GM12878 (cell line): ENCODE data around the gene SMPD2. TPM values are rescaled to one million over a fixed set of nuclear protein-coding genes. Genes with fewer than 3 reads are reported as not detected.

ENCODE experiments used
- ATAC-seq: fragments of 200-7000 bp; cut with Tn5 transposase; 3 replicates; pipeline ENCODE4 v1.9.1; 2020; ENCODE audit warnings: mild to moderate bottlenecking, moderate library complexity
- BruUV-seq: library from RNA; stranded (reverse); fragments of 400-500 nt; replicated peaks from 2 replicates; lab custom pipeline; 2021; lab: Mats Ljungman, UMichigan
- CTCF ChIA-PET: fragments of 300-600 bp; sonication (Branson Sonifier 250); formaldehyde crosslinking; extraction: SDS; loops from one replicate; lab custom pipeline; 2021; ENCODE audit warnings: inconsistent platforms; lab: Yijun Ruan, JAX
- POLR2A ChIA-PET: fragments of 350-600 bp; formaldehyde crosslinking; extraction: SDS; loops from one replicate; lab custom pipeline; 2021; ENCODE audit warnings: inconsistent platforms; lab: Charles Lee
- RAD21 ChIA-PET: fragments of 300-600 bp; sonication (Branson Sonifier 250); formaldehyde crosslinking; loops from one replicate; lab custom pipeline; 2023; ENCODE audit warnings: antibody characterized with exemption; ENCODE audit not compliant: unreplicated experiment; lab: Charles Lee
- SMC1A ChIA-PET: fragments of 300-600 bp; sonication (Branson Sonifier 250); formaldehyde crosslinking; loops from one replicate; lab custom pipeline; 2023; ENCODE audit not compliant: unreplicated experiment, uncharacterized antibody; lab: Charles Lee
- DNase-seq: peaks from one replicate; pipeline ENCODE4 v3.0.0-alpha.2; 2011; ENCODE audit warnings: low read depth, low spot score
- FAIRE-seq: peaks from 3 replicates; lab custom pipeline; 2011; peaks lifted over from hg19 to GRCh38; lab: Jason Lieb, UNC
- H2AFZ ChIP-seq: 2 replicates; pipeline ENCODE4 v1.6.0; 2011; ENCODE audit warnings: low read depth, low read length, control low read depth; ENCODE audit not compliant: control insufficient read depth
- H3K27ac ChIP-seq: 2 replicates; pipeline ENCODE4 v1.5.1; 2011; ENCODE audit warnings: control low read depth; ENCODE audit not compliant: control insufficient read depth, insufficient read depth
- H3K27me3 ChIP-seq, 2 experiments: replicated peaks in 1 of 2; 2 replicates each; pipeline versions ENCODE4 v1.6.0 to v1.6.1; 2011; ENCODE audit warnings: low read length in 1 of 2; ENCODE audit not compliant: control insufficient read depth in 2 of 2, insufficient read depth in 2 of 2
- H3K36me3 ChIP-seq, 2 experiments: 2 replicates each; pipeline ENCODE4 v1.5.1; 2011; ENCODE audit warnings: low read length in 1 of 2; ENCODE audit not compliant: control insufficient read depth in 2 of 2, insufficient read depth in 2 of 2
- H3K4me1 ChIP-seq: 2 replicates; pipeline ENCODE4 v1.6.1; 2011; ENCODE audit warnings: mild to moderate bottlenecking, low read length, moderate library complexity, mixed read lengths; ENCODE audit not compliant: control insufficient read depth, insufficient read depth
- H3K4me2 ChIP-seq: 2 replicates; pipeline ENCODE4 v1.6.0; 2011; ENCODE audit warnings: control low read depth; ENCODE audit not compliant: control insufficient read depth, insufficient read depth
- H3K4me3 ChIP-seq: fragments of 200-600 bp; sonication (generic); 2 replicates; pipeline ENCODE4 v1.5.1; 2016
- H3K79me2 ChIP-seq: 2 replicates; pipeline ENCODE4 v1.6.0; 2011; ENCODE audit warnings: low read length; ENCODE audit not compliant: control insufficient read depth, insufficient read depth
- H3K9ac ChIP-seq: 2 replicates; pipeline ENCODE4 v1.8.0; 2011; ENCODE audit warnings: low read length, control low read depth, mixed read lengths; ENCODE audit not compliant: control insufficient read depth, insufficient read depth
- H3K9me3 ChIP-seq: replicated peaks from 3 replicates; pipeline ENCODE4 v1.5.1; 2011; ENCODE audit warnings: mild to moderate bottlenecking, low read length; ENCODE audit not compliant: control insufficient read depth, insufficient read depth
- H4K20me1 ChIP-seq: 2 replicates; pipeline ENCODE4 v1.6.0; 2011; ENCODE audit not compliant: control insufficient read depth, insufficient read depth
- ATF7 ChIP-seq: fragments of 450-650 bp; IDR thresholded peaks from 2 replicates; pipeline ENCODE4 v1.6.1; 2016; ENCODE audit warnings: low read depth, mild to moderate bottlenecking
- CTCF ChIP-seq, 3 experiments: IDR thresholded peaks in 2 of 3; conservative IDR thresholded peaks in 1 of 3; 2 replicates each; pipeline ENCODE4 v1.5.1; 2011; ENCODE audit warnings: low read depth in 3 of 3, low read length in 3 of 3, mild to moderate bottlenecking in 3 of 3, control low read depth in 2 of 3, moderate library complexity in 2 of 3, inconsistent platforms in 1 of 3, mixed read lengths in 1 of 3; ENCODE audit not compliant: control insufficient read depth in 2 of 3, insufficient read depth in 1 of 3; ENCODE audit errors: extremely low read depth in 1 of 3
- EGR1 ChIP-seq, 2 experiments: IDR thresholded peaks; 1 replicate in 1 of 2; 2 replicates in 1 of 2; pipeline ENCODE4 v1.6.1; 2011 to 2012; ENCODE audit warnings: low read depth in 2 of 2, low read length in 2 of 2, borderline replicate concordance in 1 of 2, mild to moderate bottlenecking in 1 of 2, moderate library complexity in 1 of 2
- HDGF ChIP-seq: fragments of 450-650 bp; IDR thresholded peaks from 2 replicates; pipeline ENCODE4 v1.6.1; 2016; ENCODE audit warnings: antibody characterized with exemption
- POLR2A ChIP-seq: IDR thresholded peaks from 2 replicates; pipeline ENCODE4 v1.6.1; 2011; ENCODE audit warnings: low read depth, mild to moderate bottlenecking, low read length
- PRDM15 ChIP-seq: fragments of 450-650 bp; formaldehyde crosslinking; IDR thresholded peaks from 2 replicates; pipeline ENCODE4 v1.4.0; 2020; ENCODE audit warnings: mild to moderate bottlenecking, moderate library complexity
- RAD21 ChIP-seq: IDR thresholded peaks from 2 replicates; pipeline ENCODE4 v1.6.1; 2011; ENCODE audit warnings: mild to moderate bottlenecking, low read depth, low read length, moderate library complexity; ENCODE audit not compliant: insufficient read depth
- RELB ChIP-seq: fragments of 450-650 bp; IDR thresholded peaks from 2 replicates; pipeline ENCODE4 v1.6.1; 2017; ENCODE audit warnings: low read depth, mild to moderate bottlenecking, moderate library complexity
- SMC3 ChIP-seq: IDR thresholded peaks from 2 replicates; pipeline ENCODE4 v1.6.1; 2011; ENCODE audit warnings: low read length, improper control_type of control experiment, borderline replicate concordance
- ZNF592 ChIP-seq: fragments of 450-650 bp; IDR thresholded peaks from 2 replicates; pipeline ENCODE4 v1.6.1; 2017; ENCODE audit warnings: mild to moderate bottlenecking, moderate library complexity
- WGBS: methylation state at CpG from one replicate; pipeline ENCODE4 v1.1.6; 2016; ENCODE audit warnings: low lambda C conversion rate; ENCODE audit not compliant: insufficient replicate concordance, insufficient coverage; ENCODE audit errors: missing lambda C conversion rate; 5-methylcytosine and 5-hydroxymethylcytosine counted together
- in situ Hi-C: fragments of 300-500 bp; cut with MboI; formaldehyde crosslinking; loops from 9 replicates; pipeline ENCODE4 v1.14.3; 2018; ENCODE audit warnings: mixed read lengths
- intact Hi-C: fragments of 100-400 bp; cut with micrococcal nuclease; formaldehyde crosslinking; loops from one replicate; pipeline ENCODE4 v1.14.2; 2022; ENCODE audit not compliant: unreplicated experiment
- polyA plus RNA-seq, 11 experiments: library from polyadenylated mRNA; depleted of rRNA in 4 of 11; unstranded in 6 of 11; stranded (reverse) in 5 of 11; fragments of >200 nt; fragmentation: Nextera tagmentation in 4 of 11; fragmentation: Illumina TruSeq in 1 of 11; extraction: Ambion mirVana in 4 of 11; extraction: Trizol in 1 of 11; gene quantifications; 1 replicate in 1 of 11; 2 replicates in 10 of 11; pipeline versions ENCODE4 v1.2.1 to v1.2.3, GENCODE V29; 2011 to 2016; ENCODE audit warnings: inconsistent platforms in 2 of 11, missing spikeins in 2 of 11, low read depth in 1 of 11
- total RNA-seq, 4 experiments: library from RNA; depleted of rRNA in 3 of 4; stranded (reverse); fragments of >200 nt in 3 of 4; fragmentation: Illumina TruSeq in 1 of 4; extraction: Trizol in 1 of 4; gene quantifications; 2 replicates each; pipeline versions ENCODE4 v1.2.1 to v1.2.3, GENCODE V29; 2013 to 2021

SMPD2 gene
- total and polyA plus RNA-seq, 10 of the 15 experiments (the other 5 are each of a cell fraction or from before 2014, with no cell fraction given), result 0.06 to 15.4 (median 9.7) TPM

GRCh38 chr6:109447878-109448555 lies 7.5 kb downstream of the SMPD2 start:
- Histone ChIP-seq H3K27ac (no peak overlapping the region), H3K9me3 (no peaks in the 10 kb centered on the region)

More at GRCh38 chr6:109447878-109448555, 7.5 kb downstream of the SMPD2 start:
- ChIA-PET CTCF (interaction anchor here (2.6 kb wide), 1 partner anchor 32 kb away, joined by 10 read pairs; no protein-coding TSS in a partner anchor), POLR2A (no interaction called here), RAD21 (interaction anchor here (1.2 to 1.5 kb wide), 2 partner anchors 59 to 65 kb away, joined by 3 read pairs; no protein-coding TSS in a partner anchor), SMC1A (interaction anchor here (1.0 to 1.2 kb wide), 2 partner anchors 21 to 43 kb away, joined by 3 read pairs; no protein-coding TSS in a partner anchor)
- Histone ChIP-seq H3K36me3 (peaks cover 14 to 27% of the 10 kb centered on the region in 2 experiments), H3K27me3 (no peaks in the 10 kb centered on the region), H3K4me3 (no peak overlapping the region), H3K4me2 (no peak overlapping the region), H3K79me2 (peaks cover 2% of the 10 kb centered on the region), H3K9ac (no peak overlapping the region), H2AFZ (no peak overlapping the region), H4K20me1 (no peaks in the 10 kb centered on the region), H3K4me1 (peaks cover 9% of the 10 kb centered on the region; the same call in 1 of the 2 replicates)
- in situ Hi-C loops, result no loop called here
- intact Hi-C loops, result no loop called here
- FAIRE-seq (no peak), ATAC-seq (peak; percentile 47), DNase-seq (no peak)
- WGBS, result 68% methylated on average over 8 of the region's 8 CpGs
- TF ChIP-seq RELB (no peak), RAD21 (no peak), CTCF (IDR thresholded peaks at IDR 0.05 in 2 of 3, conservative IDR thresholded peaks at IDR 0.05 in 1 of 3; ENCODE audit: control insufficient read depth in 2 of 3, extremely low read depth in 1 of 3, insufficient read depth in 1 of 3, low read depth in 3 of 3, low read length in 3 of 3) (peak in 2 of 3 experiments; percentile 10 to 18; a peak in 1 of 6 replicates), EGR1 (IDR thresholded peaks at IDR 0.05; ENCODE audit: borderline replicate concordance in 1 of 2, low read depth in 2 of 2, low read length in 2 of 2) (no peak), SMC3 (no peak), HDGF (peak; percentile 47; the same call in 1 of the 2 replicates), PRDM15 (CRISPR knock-in tag) (no peak), ATF7 (no peak), ZNF592 (no peak), POLR2A (peak; percentile 60)
- BruUV-seq, result no TSS peak
